Ishikawa (cell line): ENCODE results near the gene ANKRD11.

Experiments used
- CEBPB ChIP-seq: IDR thresholded peaks from 2 replicates; pipeline ENCODE4 v1.6.1; 2012
- CREB1 ChIP-seq: IDR thresholded peaks from 2 replicates; pipeline ENCODE4 v1.6.1; 2012; ENCODE audit warnings: low read depth
- EGR1 ChIP-seq: IDR thresholded peaks from 2 replicates; pipeline ENCODE4 v1.6.1; 2012
- EP300 ChIP-seq: IDR thresholded peaks from 2 replicates; pipeline ENCODE4 v1.6.1; 2012; ENCODE audit warnings: borderline replicate concordance
- FOXM1 ChIP-seq: IDR thresholded peaks from 2 replicates; pipeline ENCODE4 v1.6.1; 2012; ENCODE audit warnings: low read depth, borderline replicate concordance
- NFIC ChIP-seq: IDR thresholded peaks from 2 replicates; pipeline ENCODE4 v1.6.1; 2012
- RAD21 ChIP-seq: IDR thresholded peaks from 2 replicates; pipeline ENCODE4 v1.6.1; 2012; ENCODE audit warnings: low read depth
- TAF1 ChIP-seq: IDR thresholded peaks from 2 replicates; pipeline ENCODE4 v1.6.1; 2012; ENCODE audit warnings: low read depth, mild to moderate bottlenecking
- TCF12 ChIP-seq: IDR thresholded peaks from 2 replicates; pipeline ENCODE4 v1.6.1; 2012; ENCODE audit warnings: low read depth
- TEAD4 ChIP-seq: IDR thresholded peaks from 2 replicates; pipeline ENCODE4 v1.6.1; 2012
- YY1 ChIP-seq: IDR thresholded peaks from 2 replicates; pipeline ENCODE4 v1.6.1; 2012; ENCODE audit warnings: low read depth
- ZBTB7A ChIP-seq: IDR thresholded peaks from 2 replicates; pipeline ENCODE4 v1.6.1; 2012; ENCODE audit warnings: low read depth
- TF ChIP-seq, protein P1 (sequence below): IDR thresholded peaks from 2 replicates; pipeline ENCODE4 v1.6.1; 2012; ENCODE audit warnings: low read depth, mild to moderate bottlenecking
- TF ChIP-seq, protein P2 (sequence below): IDR thresholded peaks from 2 replicates; pipeline ENCODE4 v1.6.1; 2012
- TF ChIP-seq, protein P3 (sequence below): IDR thresholded peaks from 2 replicates; pipeline ENCODE4 v1.6.1; 2012

Gene ANKRD11

DNA sequence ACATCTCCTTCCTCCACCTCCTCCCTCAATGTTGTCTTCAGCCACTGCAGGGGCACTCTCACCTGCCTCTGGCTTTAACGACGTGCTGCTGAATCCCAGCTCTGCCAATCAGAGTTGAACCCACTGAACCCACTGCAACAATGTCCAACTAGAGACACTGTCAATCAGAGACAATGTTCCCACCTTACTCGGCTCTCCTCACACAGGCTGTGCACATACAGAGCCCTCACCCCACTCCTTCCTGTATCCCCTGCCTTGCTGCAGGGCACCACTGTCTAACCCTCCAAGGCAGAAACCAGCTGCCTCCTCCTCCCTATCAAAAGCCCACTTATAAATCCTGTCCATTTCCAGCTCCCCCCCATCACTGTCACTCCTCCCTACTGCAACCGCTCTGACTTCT lies 58.7 kb downstream of the ANKRD11 start:
- TF ChIP-seq RAD21 = no peak

DNA sequence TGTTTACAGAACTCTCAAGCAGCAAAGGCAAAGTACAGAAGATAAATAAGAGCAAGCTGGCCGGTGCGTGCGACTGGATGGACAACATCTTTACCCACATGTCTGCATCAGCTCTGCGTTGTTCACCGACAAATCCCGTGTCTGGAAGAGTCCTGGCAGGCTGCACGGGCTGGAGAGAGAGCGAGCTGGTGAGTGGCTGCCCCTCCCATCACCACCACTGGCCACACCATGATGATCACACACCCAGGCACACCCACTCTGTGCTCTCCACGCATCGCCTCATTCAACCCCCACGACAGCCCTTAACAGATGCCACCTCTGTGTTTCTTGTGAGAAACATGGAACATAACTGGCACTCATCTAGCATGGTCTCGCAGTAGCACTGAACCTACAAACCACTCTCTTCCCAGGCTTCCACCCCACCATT lies 59.2 kb downstream of the ANKRD11 start:
- no peak for TF ChIP-seq YY1
- TF ChIP-seq TEAD4 = no peak
- TF ChIP-seq NFIC = no peak
- TF ChIP-seq TCF12 = no peak
- TF ChIP-seq, protein P1, sequence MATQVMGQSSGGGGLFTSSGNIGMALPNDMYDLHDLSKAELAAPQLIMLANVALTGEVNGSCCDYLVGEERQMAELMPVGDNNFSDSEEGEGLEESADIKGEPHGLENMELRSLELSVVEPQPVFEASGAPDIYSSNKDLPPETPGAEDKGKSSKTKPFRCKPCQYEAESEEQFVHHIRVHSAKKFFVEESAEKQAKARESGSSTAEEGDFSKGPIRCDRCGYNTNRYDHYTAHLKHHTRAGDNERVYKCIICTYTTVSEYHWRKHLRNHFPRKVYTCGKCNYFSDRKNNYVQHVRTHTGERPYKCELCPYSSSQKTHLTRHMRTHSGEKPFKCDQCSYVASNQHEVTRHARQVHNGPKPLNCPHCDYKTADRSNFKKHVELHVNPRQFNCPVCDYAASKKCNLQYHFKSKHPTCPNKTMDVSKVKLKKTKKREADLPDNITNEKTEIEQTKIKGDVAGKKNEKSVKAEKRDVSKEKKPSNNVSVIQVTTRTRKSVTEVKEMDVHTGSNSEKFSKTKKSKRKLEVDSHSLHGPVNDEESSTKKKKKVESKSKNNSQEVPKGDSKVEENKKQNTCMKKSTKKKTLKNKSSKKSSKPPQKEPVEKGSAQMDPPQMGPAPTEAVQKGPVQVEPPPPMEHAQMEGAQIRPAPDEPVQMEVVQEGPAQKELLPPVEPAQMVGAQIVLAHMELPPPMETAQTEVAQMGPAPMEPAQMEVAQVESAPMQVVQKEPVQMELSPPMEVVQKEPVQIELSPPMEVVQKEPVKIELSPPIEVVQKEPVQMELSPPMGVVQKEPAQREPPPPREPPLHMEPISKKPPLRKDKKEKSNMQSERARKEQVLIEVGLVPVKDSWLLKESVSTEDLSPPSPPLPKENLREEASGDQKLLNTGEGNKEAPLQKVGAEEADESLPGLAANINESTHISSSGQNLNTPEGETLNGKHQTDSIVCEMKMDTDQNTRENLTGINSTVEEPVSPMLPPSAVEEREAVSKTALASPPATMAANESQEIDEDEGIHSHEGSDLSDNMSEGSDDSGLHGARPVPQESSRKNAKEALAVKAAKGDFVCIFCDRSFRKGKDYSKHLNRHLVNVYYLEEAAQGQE = no peak
- TF ChIP-seq CREB1 = no peak
- TF ChIP-seq EGR1 = no peak
- no peak for TF ChIP-seq TAF1
- TF ChIP-seq CEBPB = no peak
- no peak for TF ChIP-seq RAD21
- no peak for TF ChIP-seq ZBTB7A
- TF ChIP-seq EP300 = no peak
- TF ChIP-seq, protein P2, sequence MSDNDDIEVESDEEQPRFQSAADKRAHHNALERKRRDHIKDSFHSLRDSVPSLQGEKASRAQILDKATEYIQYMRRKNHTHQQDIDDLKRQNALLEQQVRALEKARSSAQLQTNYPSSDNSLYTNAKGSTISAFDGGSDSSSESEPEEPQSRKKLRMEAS = no peak
- TF ChIP-seq, protein P3, sequence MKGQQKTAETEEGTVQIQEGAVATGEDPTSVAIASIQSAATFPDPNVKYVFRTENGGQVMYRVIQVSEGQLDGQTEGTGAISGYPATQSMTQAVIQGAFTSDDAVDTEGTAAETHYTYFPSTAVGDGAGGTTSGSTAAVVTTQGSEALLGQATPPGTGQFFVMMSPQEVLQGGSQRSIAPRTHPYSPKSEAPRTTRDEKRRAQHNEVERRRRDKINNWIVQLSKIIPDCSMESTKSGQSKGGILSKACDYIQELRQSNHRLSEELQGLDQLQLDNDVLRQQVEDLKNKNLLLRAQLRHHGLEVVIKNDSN = no peak
- no peak for TF ChIP-seq FOXM1

DNA sequence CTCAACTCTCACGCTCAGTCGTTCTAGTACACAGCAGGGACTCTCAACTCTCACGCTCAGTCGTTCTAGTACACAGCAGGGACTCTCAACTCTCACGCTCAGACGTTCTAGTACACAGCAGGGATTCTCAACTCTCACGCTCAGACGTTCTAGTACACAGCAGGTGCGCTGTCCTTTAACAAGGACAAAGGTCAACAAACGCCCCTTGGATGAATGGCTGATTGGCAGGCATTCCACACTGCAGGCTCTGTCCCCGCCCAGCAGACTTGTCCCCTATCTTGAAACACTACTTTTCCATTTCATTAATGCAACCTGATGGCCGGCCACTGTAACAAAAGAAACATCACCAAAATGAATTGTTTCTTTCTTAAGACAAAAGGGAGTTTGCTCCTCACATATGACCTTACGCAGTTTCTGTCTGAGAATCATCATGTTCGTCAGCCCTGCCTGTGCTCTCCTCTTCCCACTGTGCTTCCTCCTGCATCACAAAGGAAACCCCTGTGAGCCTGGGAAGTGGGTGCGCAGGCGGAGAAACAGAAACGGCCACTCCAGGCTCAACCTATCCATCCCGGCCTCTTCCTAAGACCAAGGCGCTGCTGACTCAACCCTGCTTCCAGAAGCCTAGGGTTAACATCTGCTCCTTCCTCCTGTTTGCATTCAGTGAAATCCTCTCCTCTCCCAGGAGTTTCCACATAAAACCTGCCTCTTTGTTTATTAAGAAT lies 59.8 kb downstream of the ANKRD11 start:
- TF ChIP-seq NFIC = no peak
- TF ChIP-seq YY1 = no peak
- TF ChIP-seq, protein P3 = no peak
- TF ChIP-seq, protein P1 = no peak
- no peak for TF ChIP-seq ZBTB7A
- no peak for TF ChIP-seq CEBPB
- TF ChIP-seq RAD21 = no peak
- no peak for TF ChIP-seq EGR1
- no peak for TF ChIP-seq TEAD4
- no peak for TF ChIP-seq FOXM1
- TF ChIP-seq TCF12 = no peak
- TF ChIP-seq TAF1 = no peak
- TF ChIP-seq, protein P2 = no peak
- no peak for TF ChIP-seq CREB1
- no peak for TF ChIP-seq EP300

DNA sequence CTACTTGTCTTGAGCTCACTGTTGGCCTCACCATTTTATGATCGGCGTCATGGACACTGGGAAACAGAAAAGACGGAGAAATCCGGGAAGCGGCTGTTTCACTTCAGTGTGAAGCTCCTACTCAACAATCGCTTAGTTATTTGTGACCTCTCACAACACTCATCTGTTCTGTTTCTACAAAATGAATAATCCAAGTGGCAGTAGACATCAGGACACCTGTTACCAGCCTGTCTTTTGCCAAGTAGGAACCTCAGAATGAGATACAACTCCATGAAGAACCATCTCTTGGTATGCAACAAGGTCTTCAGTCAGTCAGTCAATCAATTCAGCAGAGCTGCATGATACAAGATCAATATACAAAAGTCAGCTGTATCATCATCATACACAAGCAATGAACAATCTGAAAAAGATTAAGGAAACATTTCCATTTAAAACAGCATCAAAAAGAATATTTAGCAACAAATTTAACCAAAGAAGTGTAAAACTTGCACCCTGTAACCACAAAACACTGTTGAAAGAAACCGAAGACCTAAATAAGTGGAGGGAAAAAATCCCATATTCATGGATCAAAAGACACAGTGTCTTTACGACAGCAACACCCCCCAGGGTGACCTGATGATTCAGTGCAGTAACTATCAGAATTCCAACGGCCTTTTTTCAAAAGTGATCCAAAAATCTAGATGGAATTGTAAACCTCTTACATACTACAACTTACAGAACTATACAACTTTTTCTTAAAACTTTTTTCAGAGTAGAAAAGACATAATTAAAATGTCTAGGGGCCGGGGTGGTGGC lies 63.4 kb downstream of the ANKRD11 start:
- TF ChIP-seq, protein P2 = no peak
- TF ChIP-seq CEBPB = no peak
- TF ChIP-seq, protein P3 = no peak
- TF ChIP-seq TEAD4 = no peak
- no peak for TF ChIP-seq NFIC
- no peak for TF ChIP-seq CREB1
- TF ChIP-seq EGR1 = no peak
- TF ChIP-seq RAD21 = no peak
- no peak for TF ChIP-seq YY1
- TF ChIP-seq, protein P1 = no peak
- no peak for TF ChIP-seq EP300
- TF ChIP-seq ZBTB7A = no peak
- TF ChIP-seq FOXM1 = no peak
